H1 (cell line): ENCODE measurements around the gene RPL38. TPM values are rescaled to one million over a fixed set of nuclear protein-coding genes. Genes with fewer than 3 reads are reported as not detected.

Experiments used
- CTCF ChIA-PET: fragments of 300-600 bp; sonication (Branson Sonifier 250); formaldehyde crosslinking; loops from one replicate; lab custom pipeline; 2021; ENCODE audit not compliant: partially characterized antibody; lab: Charles Lee
- POLR2A ChIA-PET: fragments of 300-600 bp; sonication (Branson Sonifier 250); formaldehyde crosslinking; loops from one replicate; lab custom pipeline; 2021; ENCODE audit warnings: inconsistent platforms; ENCODE audit not compliant: partially characterized antibody; lab: Charles Lee
- DNase-seq, 2 experiments: peaks; one replicate each; pipeline versions ENCODE4 v3.0.0 to v3.0.0-alpha.2; 2010 to 2022; ENCODE audit warnings: low spot score in 2 of 2, low read depth in 1 of 2, mixed read lengths in 1 of 2
- FAIRE-seq: peaks from 2 replicates; lab custom pipeline; 2011; peaks lifted over from hg19 to GRCh38; lab: Jason Lieb, UNC
- H2AFZ ChIP-seq: 2 replicates; pipeline ENCODE4 v1.8.1; 2012; ENCODE audit warnings: low read length, inconsistent platforms
- H2AK5ac ChIP-seq: 2 replicates; pipeline ENCODE4 v1.6.1; 2013; ENCODE audit warnings: low read depth, low read length
- H2BK120ac ChIP-seq: replicated peaks from 2 replicates; pipeline ENCODE3; 2013; ENCODE audit warnings: low read depth, low read length, inconsistent platforms
- H2BK12ac ChIP-seq: 2 replicates; pipeline ENCODE4 v1.6.1; 2013; ENCODE audit warnings: low read depth, low read length
- H2BK15ac ChIP-seq: 2 replicates; pipeline ENCODE4 v1.6.1; 2013; ENCODE audit warnings: low read length
- H2BK20ac ChIP-seq: 2 replicates; pipeline ENCODE4 v1.6.1; 2013; ENCODE audit warnings: low read length
- H2BK5ac ChIP-seq: 2 replicates; pipeline ENCODE4 v1.6.1; 2013; ENCODE audit warnings: low read depth, low read length
- H3K14ac ChIP-seq: 2 replicates; pipeline ENCODE4 v1.6.1; 2013; ENCODE audit warnings: inconsistent platforms; ENCODE audit not compliant: insufficient read length
- H3K18ac ChIP-seq: 2 replicates; pipeline ENCODE4 v1.6.1; 2013; ENCODE audit warnings: low read length; ENCODE audit errors: extremely low read depth
- H3K23ac ChIP-seq: 2 replicates; pipeline ENCODE4 v1.6.1; 2013; ENCODE audit warnings: inconsistent platforms; ENCODE audit not compliant: insufficient read length
- H3K23me2 ChIP-seq: 2 replicates; pipeline ENCODE4 v1.6.1; 2013; ENCODE audit warnings: low read depth, low read length
- H3K27ac ChIP-seq: 2 replicates; pipeline ENCODE4 v1.6.1; 2011; ENCODE audit warnings: low read depth, low read length, inconsistent platforms
- H3K27me3 ChIP-seq, 4 experiments: replicated peaks in 1 of 4; 1 replicate in 1 of 4; 2 replicates in 3 of 4; pipeline versions ENCODE4 v1.6.1 to v1.8.1; 2011 to 2013; ENCODE audit warnings: low read length in 3 of 4, mild to moderate bottlenecking in 3 of 4, inconsistent platforms in 2 of 4, mixed read lengths in 2 of 4, moderate library complexity in 1 of 4; ENCODE audit not compliant: control insufficient read depth in 3 of 4, insufficient read depth in 3 of 4; ENCODE audit errors: extremely low read depth in 1 of 4
- H3K36me3 ChIP-seq, 4 experiments: 2 replicates each; pipeline versions ENCODE4 v1.6.1 to v1.8.1; 2011 to 2013; ENCODE audit warnings: mild to moderate bottlenecking in 4 of 4, low read length in 3 of 4, moderate library complexity in 2 of 4, control low read depth in 1 of 4, inconsistent platforms in 1 of 4; ENCODE audit not compliant: insufficient read depth in 4 of 4, control insufficient read depth in 2 of 4
- H3K4ac ChIP-seq: replicated peaks from 2 replicates; pipeline ENCODE3; 2013; ENCODE audit warnings: low read length, low read depth, mixed read lengths, inconsistent platforms; ENCODE audit not compliant: insufficient read length
- H3K4me1 ChIP-seq, 4 experiments: replicated peaks in 1 of 4; 1 replicate in 1 of 4; 2 replicates in 3 of 4; pipeline versions ENCODE4 v1.6.1 to v1.8.1; 2011 to 2013; ENCODE audit warnings: low read length in 3 of 4, inconsistent platforms in 2 of 4, mixed read lengths in 1 of 4; ENCODE audit not compliant: insufficient read depth in 4 of 4, control insufficient read depth in 3 of 4
- H3K4me2 ChIP-seq, 2 experiments: 2 replicates each; pipeline versions ENCODE4 v1.6.1 to v1.8.1; 2011 to 2013; ENCODE audit warnings: low read depth in 2 of 2, low read length in 2 of 2, control low read depth in 1 of 2, inconsistent platforms in 1 of 2, mild to moderate bottlenecking in 1 of 2; ENCODE audit not compliant: insufficient read depth in 1 of 2
- H3K4me3 ChIP-seq, 4 experiments: fragments of 200-600, 300-600 bp in 1 of 4; sonication (generic), shearing (Covaris generic), sonication (Bioruptor Twin) in 1 of 4; 2 replicates each; pipeline versions ENCODE4 v1.5.1 to v1.8.1; 2011 to 2016; ENCODE audit warnings: low read length in 4 of 4, low read depth in 3 of 4, control low read depth in 2 of 4, inconsistent platforms in 2 of 4, mild to moderate bottlenecking in 2 of 4, mixed read lengths in 1 of 4, moderate library complexity in 1 of 4; ENCODE audit not compliant: insufficient read depth in 2 of 4; ENCODE audit errors: extremely low read depth in 1 of 4
- H3K56ac ChIP-seq: replicated peaks from 2 replicates; pipeline ENCODE3; 2013; ENCODE audit warnings: low read depth, mild to moderate bottlenecking, mixed read lengths, low read length, inconsistent platforms; ENCODE audit not compliant: insufficient read length
- H3K79me1 ChIP-seq: 2 replicates; pipeline ENCODE4 v1.6.1; 2013; ENCODE audit warnings: low read depth, low read length, control low read depth
- H3K79me2 ChIP-seq, 2 experiments: 2 replicates each; pipeline versions ENCODE4 v1.6.1 to v1.8.1; 2012 to 2013; ENCODE audit warnings: low read length in 2 of 2, mild to moderate bottlenecking in 2 of 2, inconsistent platforms in 1 of 2; ENCODE audit not compliant: insufficient read depth in 2 of 2, control insufficient read depth in 1 of 2
- H3K9ac ChIP-seq, 4 experiments: replicated peaks in 1 of 4; 1 replicate in 1 of 4; 2 replicates in 3 of 4; pipeline versions ENCODE4 v1.6.1 to v1.8.1; 2011 to 2013; ENCODE audit warnings: low read depth in 3 of 4, low read length in 3 of 4, control low read depth in 2 of 4, mild to moderate bottlenecking in 2 of 4, moderate library complexity in 2 of 4, inconsistent platforms in 1 of 4; ENCODE audit errors: extremely low read depth in 1 of 4
- H3K9me3 ChIP-seq, 2 experiments: 2 replicates each; pipeline versions ENCODE4 v1.6.1 to v1.8.1; 2012 to 2013; ENCODE audit warnings: mild to moderate bottlenecking in 2 of 2, moderate library complexity in 2 of 2, control low read depth in 1 of 2, inconsistent platforms in 1 of 2, low read depth in 1 of 2, low read length in 1 of 2, mixed read lengths in 1 of 2; ENCODE audit not compliant: insufficient read depth in 2 of 2
- H4K20me1 ChIP-seq, 2 experiments: replicated peaks in 1 of 2; 2 replicates each; pipeline versions ENCODE3 to v1.8.1; 2011 to 2013; ENCODE audit warnings: inconsistent platforms in 2 of 2, low read length in 2 of 2, mild to moderate bottlenecking in 1 of 2; ENCODE audit not compliant: insufficient read depth in 2 of 2, control insufficient read depth in 1 of 2
- H4K5ac ChIP-seq: 2 replicates; pipeline ENCODE4 v1.6.1; 2013; ENCODE audit warnings: low read length, low read depth, mixed read lengths, inconsistent platforms; ENCODE audit not compliant: insufficient read length
- H4K8ac ChIP-seq: 2 replicates; pipeline ENCODE4 v1.8.0; 2013; ENCODE audit warnings: mild to moderate bottlenecking, moderate library complexity, low read length, inconsistent platforms; ENCODE audit not compliant: insufficient read depth; ENCODE audit errors: extremely low read depth
- H4K91ac ChIP-seq: replicated peaks from 2 replicates; pipeline ENCODE3; 2013; ENCODE audit warnings: low read length, mixed read lengths, inconsistent platforms; ENCODE audit not compliant: insufficient read length
- BACH1 ChIP-seq: IDR thresholded peaks from 2 replicates; pipeline ENCODE4 v1.6.1; 2012; ENCODE audit warnings: low read length, improper control_type of control experiment
- EZH2 ChIP-seq: fragments of 200-600 bp; sonication (generic); IDR thresholded peaks from 2 replicates; pipeline ENCODE4 v1.7.1; 2012; ENCODE audit warnings: low read depth, mild to moderate bottlenecking, moderate library complexity, low read length, inconsistent platforms; ENCODE audit not compliant: severe bottlenecking
- POLR2AphosphoS5 ChIP-seq: IDR thresholded peaks from 2 replicates; pipeline ENCODE4 v1.6.1; 2011; ENCODE audit warnings: low read depth, low read length
- SP1 ChIP-seq: IDR thresholded peaks from 2 replicates; pipeline ENCODE4 v1.6.1; 2011; ENCODE audit warnings: low read depth, low read length
- SP2 ChIP-seq: IDR thresholded peaks from 2 replicates; pipeline ENCODE4 v1.6.1; 2012; ENCODE audit warnings: mild to moderate bottlenecking, low read length, inconsistent platforms
- SP4 ChIP-seq: IDR thresholded peaks from 2 replicates; pipeline ENCODE4 v1.6.1; 2012; ENCODE audit warnings: low read length, inconsistent platforms
- TBP ChIP-seq: IDR thresholded peaks from 2 replicates; pipeline ENCODE4 v1.6.1; 2011; ENCODE audit warnings: low read depth, low read length, improper control_type of control experiment
- YY1 ChIP-seq: IDR thresholded peaks from 2 replicates; pipeline ENCODE4 v1.6.1; 2011; ENCODE audit warnings: low read depth, mild to moderate bottlenecking, low read length
- WGBS, 2 experiments: shearing (Covaris generic) in 1 of 2; methylation state at CpG; one replicate each; pipeline versions ENCODE4 v1.1.6 to v1.1.7; 2013 to 2015; ENCODE audit warnings: low lambda C conversion rate in 2 of 2, mixed read lengths in 2 of 2, inconsistent platforms in 1 of 2, low coverage in 1 of 2, missing lambda C conversion rate in 1 of 2; ENCODE audit not compliant: insufficient replicate concordance in 2 of 2, insufficient coverage in 1 of 2, insufficient read length in 1 of 2; ENCODE audit errors: extremely low coverage in 1 of 2, missing lambda C conversion rate in 1 of 2; 5-methylcytosine and 5-hydroxymethylcytosine counted together
- polyA plus RNA-seq, 7 experiments: library from polyadenylated mRNA; depleted of rRNA in 3 of 7; stranded (reverse) in 5 of 7; unstranded in 2 of 7; fragments of >200 nt in 5 of 7; fragments of 200-250 nt in 2 of 7; gene quantifications; 1 replicate in 5 of 7; 2 replicates in 1 of 7; 4 replicates in 1 of 7; pipeline versions ENCODE4 v1.2.1 to v1.2.3, GENCODE V29; 2011 to 2013; ENCODE audit warnings: missing spikeins in 2 of 7, mixed read lengths in 2 of 7
- total RNA-seq: library from RNA; stranded (reverse); fragmentation: NEBNext Ultra II Directional; extraction: Animal tissue kit (Norgen Biotek cat#: 25700); gene quantifications from 2 replicates; pipeline ENCODE4 v1.2.1, GENCODE V29; 2021

Gene RPL38
- total and polyA plus RNA-seq, 2 of the 8 experiments (the other 6 are each of a cell fraction or from before 2014, with no cell fraction given), result 412 to 1,195 TPM

DNA sequence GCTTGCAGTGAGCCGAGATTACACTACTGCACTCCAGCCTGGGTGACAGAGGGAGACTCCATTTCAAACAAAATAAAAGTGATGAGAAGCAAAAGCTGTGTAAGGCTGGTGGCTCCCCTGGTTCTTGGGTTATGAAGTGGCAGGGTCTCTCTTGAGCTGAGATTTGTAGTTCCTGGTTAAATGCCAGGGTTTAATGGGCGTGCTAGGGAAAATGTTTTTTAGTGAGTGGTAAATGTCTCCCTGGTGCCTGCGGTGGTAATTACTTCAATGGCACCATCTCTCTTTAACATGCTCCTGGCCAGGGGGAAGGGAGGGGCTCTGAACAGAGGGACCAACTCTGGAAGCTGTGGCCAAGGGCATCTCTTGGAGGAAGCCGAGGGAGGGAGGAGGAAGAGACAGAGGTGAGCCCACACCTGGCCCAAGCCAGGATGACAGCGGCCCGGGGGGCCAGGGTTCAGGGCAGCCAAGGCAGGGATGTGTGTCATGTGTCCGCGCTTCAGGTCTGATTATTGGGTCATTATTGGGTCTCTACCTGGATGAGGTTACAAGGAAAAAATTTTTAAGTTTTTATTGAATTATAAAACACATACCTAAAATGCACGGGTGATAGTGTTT, 17.8 kb upstream of the RPL38 start:
- H3K4me3 ChIP-seq, result no peak overlapping the region
- no peak overlapping the region for H2BK5ac ChIP-seq
- no peak overlapping the region for H4K5ac ChIP-seq
- CTCF ChIA-PET, result interaction anchor here (1.1 to 3.6 kb wide), 5 partner anchors 9 to 95 kb away, joined by 3 to 15 read pairs (median 5); no protein-coding TSS in a partner anchor
- no peaks in the 10 kb centered on the region for H3K79me2 ChIP-seq
- no peak overlapping the region for H2BK15ac ChIP-seq
- H4K8ac ChIP-seq, result no peak overlapping the region
- H3K36me3 ChIP-seq, result no peaks in the 10 kb centered on the region
- H3K27ac ChIP-seq, result no peak overlapping the region
- no peak for DNase-seq
- no peaks in the 10 kb centered on the region for H3K27me3 ChIP-seq
- FAIRE-seq, result no peak
- H2BK12ac ChIP-seq, result no peak overlapping the region
- H3K23ac ChIP-seq, result no peak overlapping the region
- no peak overlapping the region for H2BK20ac ChIP-seq
- H3K4me1 ChIP-seq, result peaks cover 0 to 4% (median 0%) of the 10 kb centered on the region in 4 experiments; a peak in 1 of 7 replicates
- H3K4me2 ChIP-seq, result no peak overlapping the region
- H3K18ac ChIP-seq, result no peak overlapping the region
- no peak overlapping the region for H3K56ac ChIP-seq
- no peak overlapping the region for H2AFZ ChIP-seq
- H4K91ac ChIP-seq, result no peak overlapping the region
- H3K9me3 ChIP-seq, result no peaks in the 10 kb centered on the region
- H3K23me2 ChIP-seq, result no peaks in the 10 kb centered on the region; the same call in 1 of the 2 replicates
- H2BK120ac ChIP-seq, result no peak overlapping the region
- no peak overlapping the region for H3K4ac ChIP-seq
- no peaks in the 10 kb centered on the region for H3K79me1 ChIP-seq
- POLR2A ChIA-PET, result no interaction called here
- peaks cover 0 to 2% of the 10 kb centered on the region in 2 experiments for H4K20me1 ChIP-seq
- WGBS, 2 experiments, result 88% methylated on average over 8 of the region's 9 CpGs; no CpG with 5 or more reads in 1 of the 2 experiments
- H3K9ac ChIP-seq, result no peak overlapping the region
- H2AK5ac ChIP-seq, result no peak overlapping the region
- no peak for TF ChIP-seq BACH1
- no peak for TF ChIP-seq SP1
- no peak for TF ChIP-seq POLR2AphosphoS5
- no peak for TF ChIP-seq TBP
- no peak for TF ChIP-seq SP2
- TF ChIP-seq EZH2, result no peak
- TF ChIP-seq YY1, result no peak
- TF ChIP-seq SP4, result no peak
- TF ChIP-seq, all 59 proteins: peak for 0
- H3K14ac ChIP-seq, result no peak overlapping the region
